ENCODE results near the gene IZUMO1R.

Gene IZUMO1R

DNA sequence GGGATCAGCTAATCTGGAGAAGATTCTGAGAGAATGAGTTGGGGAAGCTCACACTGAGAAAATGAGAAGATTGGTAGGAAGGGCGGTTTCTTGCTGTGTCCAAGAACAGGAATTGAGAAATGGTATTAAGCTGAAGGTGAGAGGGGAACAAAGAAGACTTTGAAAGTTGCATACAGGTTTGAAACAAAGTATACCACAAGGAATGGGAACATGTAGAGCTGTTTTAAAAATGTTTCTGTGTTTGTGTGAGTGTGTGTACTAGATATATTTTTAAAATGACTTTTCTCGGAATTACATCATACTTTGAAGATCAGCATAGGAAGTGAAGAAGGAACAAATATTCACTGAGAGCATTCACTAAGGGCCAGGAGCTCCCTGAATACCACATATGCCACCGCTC lies 24.4 kb upstream of the IZUMO1R start:
- H3K36me3 ChIP-seq, result no peaks in the 10 kb centered on the region
- peaks cover 0 to 6% (median 0%) of the 10 kb centered on the region in 4 donors for H3K4me1 ChIP-seq
- H3K9me3 ChIP-seq, result no peaks in the 10 kb centered on the region
- no peaks in the 10 kb centered on the region for H3K27me3 ChIP-seq
- intact Hi-C loops (cut with DNase I; ENCODE audit: low total_unique reads), result no loop called here
- H3K27ac ChIP-seq, result no peak overlapping the region
- no peak overlapping the region for H3K4me3 ChIP-seq
- no peak for DNase-seq
- TF ChIP-seq, protein P1, sequence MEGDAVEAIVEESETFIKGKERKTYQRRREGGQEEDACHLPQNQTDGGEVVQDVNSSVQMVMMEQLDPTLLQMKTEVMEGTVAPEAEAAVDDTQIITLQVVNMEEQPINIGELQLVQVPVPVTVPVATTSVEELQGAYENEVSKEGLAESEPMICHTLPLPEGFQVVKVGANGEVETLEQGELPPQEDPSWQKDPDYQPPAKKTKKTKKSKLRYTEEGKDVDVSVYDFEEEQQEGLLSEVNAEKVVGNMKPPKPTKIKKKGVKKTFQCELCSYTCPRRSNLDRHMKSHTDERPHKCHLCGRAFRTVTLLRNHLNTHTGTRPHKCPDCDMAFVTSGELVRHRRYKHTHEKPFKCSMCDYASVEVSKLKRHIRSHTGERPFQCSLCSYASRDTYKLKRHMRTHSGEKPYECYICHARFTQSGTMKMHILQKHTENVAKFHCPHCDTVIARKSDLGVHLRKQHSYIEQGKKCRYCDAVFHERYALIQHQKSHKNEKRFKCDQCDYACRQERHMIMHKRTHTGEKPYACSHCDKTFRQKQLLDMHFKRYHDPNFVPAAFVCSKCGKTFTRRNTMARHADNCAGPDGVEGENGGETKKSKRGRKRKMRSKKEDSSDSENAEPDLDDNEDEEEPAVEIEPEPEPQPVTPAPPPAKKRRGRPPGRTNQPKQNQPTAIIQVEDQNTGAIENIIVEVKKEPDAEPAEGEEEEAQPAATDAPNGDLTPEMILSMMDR (IDR thresholded peaks at IDR 0.05), result no peak

DNA sequence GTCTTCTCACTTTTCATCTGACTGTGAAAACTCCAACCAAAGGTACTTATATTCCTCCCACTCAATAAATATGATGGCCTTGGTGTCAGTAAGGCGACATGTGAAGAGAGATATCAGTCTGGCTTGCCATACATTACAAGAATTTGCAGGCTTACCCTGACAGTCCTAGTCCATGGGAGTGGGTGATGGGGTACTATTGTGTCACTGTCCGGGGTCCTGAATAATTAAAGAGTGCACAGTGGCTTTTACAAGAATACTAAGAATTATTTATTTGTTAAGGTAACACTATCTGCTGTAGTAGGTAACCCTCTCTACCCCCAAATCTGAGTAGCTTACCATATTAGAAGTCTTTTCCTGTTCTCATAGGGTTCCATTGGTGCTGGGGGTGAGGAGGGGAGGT lies 23.1 kb upstream of the IZUMO1R start:
- no peak overlapping the region for H3K27ac ChIP-seq

DNA sequence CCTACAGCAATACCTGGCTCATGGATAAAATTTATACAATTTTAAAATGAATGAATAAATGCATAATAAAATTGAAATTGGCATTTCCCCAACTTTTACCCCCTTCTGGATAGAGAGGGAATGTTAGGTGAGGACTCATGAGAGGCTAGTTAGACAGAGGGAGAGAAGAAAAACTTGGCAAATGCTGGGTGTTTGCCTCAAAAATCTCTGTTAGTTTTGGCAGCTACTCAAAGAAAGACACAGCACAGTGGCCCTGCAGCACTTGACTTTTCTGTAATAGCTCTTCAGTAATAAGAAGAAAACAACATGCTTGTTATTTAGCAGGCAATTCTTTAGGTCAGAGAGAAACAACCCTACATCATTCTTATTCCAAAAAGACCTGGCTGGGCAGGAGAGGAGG lies 20.7 kb upstream of the IZUMO1R start:
- H3K27me3 ChIP-seq, result no peaks in the 10 kb centered on the region
- no peak overlapping the region for H3K4me3 ChIP-seq
- no peak for DNase-seq
- H3K4me1 ChIP-seq, result peaks cover 0 to 6% (median 0%) of the 10 kb centered on the region in 4 donors
- no peak overlapping the region for H3K27ac ChIP-seq
- H3K9me3 ChIP-seq, result no peaks in the 10 kb centered on the region
- no peaks in the 10 kb centered on the region for H3K36me3 ChIP-seq
- intact Hi-C loops (cut with DNase I; ENCODE audit: low total_unique reads), result no loop called here
- TF ChIP-seq, protein P1 (IDR thresholded peaks at IDR 0.05), result no peak

More for the DNA sequence above, 23.1 kb upstream of the IZUMO1R start:
- Histone ChIP-seq H3K36me3 (no peaks in the 10 kb centered on the region), H3K27me3 (no peaks in the 10 kb centered on the region), H3K9me3 (no peaks in the 10 kb centered on the region), H3K4me3 (no peak overlapping the region), H3K4me1 (peaks cover 0 to 6% (median 0%) of the 10 kb centered on the region in 4 donors)
- intact Hi-C loops (cut with DNase I; ENCODE audit: low total_unique reads), result no loop called here
- DNase-seq, result no peak
- TF ChIP-seq, protein P1 (IDR thresholded peaks at IDR 0.05), result no peak

DNA sequence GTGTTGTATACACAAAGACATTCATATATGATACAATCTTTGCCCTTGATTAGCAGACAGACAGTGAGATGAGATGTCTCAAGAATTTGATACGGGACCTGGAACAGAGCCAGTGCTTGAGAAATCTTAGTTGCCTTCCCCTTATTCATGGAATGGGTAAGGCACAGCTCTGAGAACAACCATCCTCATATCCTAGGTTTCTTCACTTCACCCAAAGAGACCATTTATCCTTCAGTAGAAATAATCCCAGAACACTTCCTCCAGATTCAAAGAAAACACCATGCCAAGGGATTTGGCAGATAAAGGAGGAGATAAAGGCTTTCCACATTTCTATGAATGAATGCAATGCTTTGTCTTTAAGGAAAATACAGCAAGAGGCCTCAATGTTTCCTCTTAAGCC lies 8.8 kb upstream of the IZUMO1R start:
- no peak overlapping the region for H3K27ac ChIP-seq
- no peaks in the 10 kb centered on the region for H3K36me3 ChIP-seq
- H3K4me1 ChIP-seq, result peaks cover 0 to 8% (median 0%) of the 10 kb centered on the region in 4 donors
- no peaks in the 10 kb centered on the region for H3K9me3 ChIP-seq
- intact Hi-C loops (cut with DNase I; ENCODE audit: low total_unique reads), result no loop called here
- TF ChIP-seq, protein P1 (IDR thresholded peaks at IDR 0.05), result no peak
- no peak for DNase-seq
- no peaks in the 10 kb centered on the region for H3K27me3 ChIP-seq
- H3K4me3 ChIP-seq, result no peak overlapping the region

DNA sequence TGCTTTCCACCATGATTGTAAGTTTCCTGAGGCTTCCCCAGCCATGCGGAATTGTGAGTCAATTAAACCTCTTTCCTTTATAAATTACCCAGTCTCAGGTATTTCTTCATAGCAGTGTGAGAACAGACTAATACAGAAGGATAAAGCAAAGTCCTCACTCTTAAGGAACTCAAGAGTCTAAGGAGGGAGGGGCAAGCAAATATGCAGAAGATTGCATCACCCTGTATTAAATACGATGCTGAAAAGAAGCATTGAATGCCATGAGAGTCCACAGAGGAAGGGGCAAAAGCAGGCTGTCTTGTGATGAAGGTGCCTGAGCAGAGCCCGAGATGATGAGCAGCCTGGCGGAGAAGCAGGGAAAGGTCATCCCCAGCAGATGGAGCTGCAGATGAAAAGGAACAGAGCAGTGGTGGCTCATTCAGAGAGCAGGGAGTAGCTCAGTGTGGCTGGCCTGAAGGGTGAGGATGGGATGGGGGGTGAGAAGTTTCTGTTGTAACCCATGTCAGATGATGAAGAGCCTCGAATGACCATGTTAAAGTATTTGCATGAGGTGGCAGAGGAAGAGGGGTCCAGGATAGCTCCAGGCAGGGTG lies 6.3 kb upstream of the IZUMO1R start:
- peaks cover 0 to 11% (median 0%) of the 10 kb centered on the region in 4 donors for H3K4me1 ChIP-seq
- no peak for DNase-seq
- no peaks in the 10 kb centered on the region for H3K36me3 ChIP-seq
- intact Hi-C loops (cut with DNase I; ENCODE audit: low total_unique reads), result no loop called here
- H3K27ac ChIP-seq, result no peak overlapping the region
- no peaks in the 10 kb centered on the region for H3K27me3 ChIP-seq
- no peak overlapping the region for H3K4me3 ChIP-seq
- no peaks in the 10 kb centered on the region for H3K9me3 ChIP-seq
- TF ChIP-seq, protein P1 (IDR thresholded peaks at IDR 0.05), result no peak

DNA sequence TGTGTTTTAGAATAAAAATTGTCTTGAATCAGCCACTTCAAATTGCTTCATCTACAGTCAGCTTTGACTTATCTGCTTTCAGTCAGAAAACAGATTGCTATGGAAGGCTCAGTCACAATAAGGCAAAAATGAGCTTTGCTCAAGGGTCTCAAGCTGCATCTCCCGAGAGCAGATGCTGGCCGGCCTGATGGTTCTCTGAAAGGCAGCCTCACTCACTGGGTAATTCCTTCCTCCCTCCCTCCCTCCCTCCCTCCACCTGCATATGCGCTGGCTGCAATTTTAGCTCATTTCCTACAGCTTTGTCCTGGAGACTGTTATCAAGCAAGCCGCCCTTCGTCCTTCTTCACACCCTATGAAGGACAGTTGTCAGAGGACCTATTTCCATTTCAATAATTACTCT lies 1.6 kb upstream of the IZUMO1R start:
- H3K27me3 ChIP-seq, result no peaks in the 10 kb centered on the region
- no peak for DNase-seq
- H3K27ac ChIP-seq, result no peak overlapping the region

More for the DNA sequence above, 1.6 kb upstream of the IZUMO1R start:
- Histone ChIP-seq H3K9me3 (no peaks in the 10 kb centered on the region), H3K36me3 (no peaks in the 10 kb centered on the region), H3K4me1 (peaks cover 0 to 28% (median 13%) of the 10 kb centered on the region in 4 donors), H3K4me3 (no peak overlapping the region)
- intact Hi-C loops (cut with DNase I; ENCODE audit: low total_unique reads), result no loop called here
- TF ChIP-seq, protein P1 (IDR thresholded peaks at IDR 0.05), result no peak

Data from tibial artery (tissue), 4 donors.